GM19193 (cell line): Measurements from ENCODE around the gene FRA10AC1.

Experiments used
- POLR2A ChIP-seq: IDR thresholded peaks from 4 replicates; pipeline ENCODE4 v1.6.1; 2011; ENCODE audit not compliant: insufficient read depth, insufficient read length; ENCODE audit errors: extremely low read depth

Gene FRA10AC1

DNA sequence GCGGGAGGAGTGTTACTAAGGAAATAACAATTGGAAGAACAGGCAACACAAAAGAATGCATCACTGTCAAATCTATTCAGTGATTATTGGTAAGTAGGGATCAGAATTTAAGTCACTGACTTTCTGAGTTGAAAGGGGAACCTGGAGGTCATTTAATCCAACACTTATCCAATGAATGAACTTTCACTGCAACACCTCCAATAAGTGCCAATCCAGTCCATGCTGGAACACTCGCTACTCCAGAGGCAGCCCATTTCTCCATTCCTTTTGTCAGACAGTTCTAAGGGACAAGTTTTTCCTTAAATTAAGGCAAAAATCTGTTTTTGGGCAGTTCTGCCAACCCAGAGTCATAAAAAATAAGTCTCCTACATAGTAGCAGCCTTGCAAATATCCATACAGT lies 29.5 kb downstream of the FRA10AC1 start:
- no peak for TF ChIP-seq POLR2A

DNA sequence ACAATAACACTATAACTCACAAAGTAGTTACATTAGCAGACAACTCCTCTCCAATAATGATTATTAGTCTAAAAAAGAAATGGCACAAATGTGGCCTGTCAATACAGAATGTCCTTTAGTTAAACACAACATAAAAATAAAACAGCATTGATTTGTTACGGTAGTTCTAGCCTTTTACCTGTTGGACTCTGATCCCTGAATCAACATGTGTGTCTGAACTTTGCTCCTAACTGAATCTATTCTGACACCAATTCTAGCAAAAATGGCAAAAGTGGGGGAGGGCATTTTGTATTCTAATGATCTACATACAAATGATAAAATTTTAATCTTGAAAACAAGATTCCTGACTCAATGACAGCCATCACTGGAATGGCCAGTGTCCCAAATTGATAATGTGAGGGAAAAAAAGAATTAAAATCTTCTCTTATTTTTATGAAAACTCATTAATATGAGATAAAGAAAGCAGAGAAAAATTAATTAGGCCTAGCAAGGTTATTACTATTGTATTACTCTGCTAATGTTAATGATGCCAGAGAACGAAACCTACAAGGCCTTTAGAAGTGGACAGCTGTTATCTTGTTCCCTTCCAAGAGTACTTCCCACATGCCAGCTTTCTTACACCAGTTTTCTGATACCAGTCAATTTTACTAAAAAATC lies 30.2 kb downstream of the FRA10AC1 start:
- TF ChIP-seq POLR2A = no peak

DNA sequence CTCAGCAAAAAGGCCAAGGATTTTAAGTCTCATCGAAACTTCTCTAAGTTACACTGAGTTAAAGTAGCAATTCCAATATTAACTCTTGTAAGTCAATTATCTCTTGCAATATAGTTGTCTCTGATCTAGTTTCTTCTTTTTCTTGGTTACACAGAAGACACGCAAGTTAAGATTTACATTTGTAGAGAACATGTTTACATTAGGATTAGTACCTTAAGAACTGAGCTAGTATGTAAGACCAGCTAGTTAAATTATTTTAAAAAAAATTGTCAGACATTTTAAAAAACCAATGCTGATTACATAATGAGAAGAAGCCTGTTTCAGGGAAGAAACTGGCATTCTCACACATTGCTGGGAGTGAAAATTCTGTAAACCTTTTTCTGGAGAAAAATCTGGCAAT lies 31.4 kb downstream of the FRA10AC1 start:
- TF ChIP-seq POLR2A = no peak

DNA sequence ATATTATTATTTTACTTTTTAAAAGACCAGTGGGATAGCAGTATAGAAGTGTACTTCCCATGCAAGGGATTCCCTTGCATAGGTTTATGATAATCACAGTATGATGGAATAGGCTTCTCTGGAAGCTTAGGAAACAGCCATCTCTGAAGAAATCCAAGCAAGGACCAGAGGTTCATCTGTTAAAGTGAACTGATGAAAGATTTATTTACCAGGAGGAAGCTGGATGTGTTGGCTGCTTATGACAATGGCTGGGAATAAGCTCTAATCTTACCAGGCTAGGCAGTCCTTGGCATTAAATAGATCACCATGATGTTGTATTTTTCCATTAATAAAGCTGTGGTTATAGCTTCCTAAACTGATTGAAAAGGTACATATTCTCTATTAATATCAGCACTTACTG lies 32.0 kb downstream of the FRA10AC1 start:
- no peak for TF ChIP-seq POLR2A

DNA sequence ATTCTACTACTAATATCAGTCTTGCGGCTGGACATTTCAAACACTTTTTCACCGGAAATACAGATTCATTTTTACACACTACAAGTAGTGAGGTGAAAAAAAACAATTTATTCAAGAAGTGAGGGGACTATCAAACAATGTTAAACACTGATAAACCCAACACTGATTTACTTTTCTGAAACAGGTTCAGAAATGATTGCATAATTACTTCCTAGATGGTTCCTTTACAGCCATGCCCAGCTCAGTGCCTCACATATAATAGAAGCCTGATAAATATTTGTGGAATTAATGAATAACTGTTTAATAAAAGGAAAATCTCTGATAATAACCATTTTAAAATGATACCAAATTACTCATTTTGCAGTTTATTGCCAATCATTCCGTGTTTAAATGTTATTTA lies 34.6 kb downstream of the FRA10AC1 start:
- TF ChIP-seq POLR2A = no peak

DNA sequence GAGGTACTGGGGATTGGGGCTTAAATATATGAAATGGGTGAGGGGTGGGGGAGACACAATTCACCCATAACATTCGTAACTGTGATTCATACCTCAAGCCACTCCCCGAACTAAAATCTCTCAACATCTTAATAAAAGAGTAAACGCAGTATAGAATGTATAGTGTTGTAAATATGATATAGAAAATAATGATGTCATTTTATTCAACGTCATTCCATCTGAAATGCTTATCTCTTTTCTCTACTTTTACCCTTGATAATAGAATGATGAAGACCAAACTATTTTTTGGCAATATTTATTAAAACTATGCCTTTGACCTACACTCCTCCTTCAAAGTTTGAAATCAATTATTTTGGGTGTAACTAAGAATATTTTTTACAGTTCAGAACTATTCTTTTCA lies 36.4 kb downstream of the FRA10AC1 start:
- TF ChIP-seq POLR2A = no peak

DNA sequence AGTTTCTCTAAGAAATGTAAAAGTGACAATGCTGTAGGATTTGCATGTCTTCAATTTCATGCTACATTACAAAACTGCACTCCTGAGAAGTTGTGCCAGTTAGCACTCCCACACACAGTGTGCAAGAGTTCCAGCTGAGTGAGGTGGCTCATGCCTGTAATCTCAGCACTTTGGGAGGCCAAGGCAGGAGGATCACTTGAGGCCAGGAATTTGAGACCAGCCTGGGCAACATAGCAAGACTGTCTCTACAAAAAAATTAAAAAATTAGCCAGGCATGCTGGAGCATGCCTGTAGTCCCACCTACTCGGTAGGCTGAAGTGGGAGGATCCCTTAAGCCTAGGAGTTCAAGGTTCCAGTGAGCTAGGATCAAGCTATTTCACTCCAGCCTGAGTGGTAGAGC lies 44.6 kb downstream of the FRA10AC1 start:
- no peak for TF ChIP-seq POLR2A

DNA sequence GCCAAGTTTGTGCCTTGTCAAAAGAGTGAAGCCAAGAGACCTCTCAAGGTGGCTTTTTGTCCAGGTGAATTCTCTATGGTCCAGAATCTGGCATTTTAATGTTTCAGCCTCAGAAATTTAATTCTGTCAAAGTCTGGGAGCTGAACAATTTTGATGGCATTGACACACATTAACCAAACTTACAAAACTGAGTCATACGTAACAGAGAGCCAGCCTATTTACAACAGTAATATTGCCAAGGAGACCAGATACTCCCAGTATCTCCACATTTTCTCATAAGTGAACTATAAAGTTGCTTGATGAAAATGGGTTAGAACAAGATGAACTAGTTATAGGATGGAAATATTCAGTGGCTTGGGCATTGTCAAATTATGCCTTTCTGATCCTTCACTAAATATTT lies 46.2 kb downstream of the FRA10AC1 start:
- TF ChIP-seq POLR2A = no peak

DNA sequence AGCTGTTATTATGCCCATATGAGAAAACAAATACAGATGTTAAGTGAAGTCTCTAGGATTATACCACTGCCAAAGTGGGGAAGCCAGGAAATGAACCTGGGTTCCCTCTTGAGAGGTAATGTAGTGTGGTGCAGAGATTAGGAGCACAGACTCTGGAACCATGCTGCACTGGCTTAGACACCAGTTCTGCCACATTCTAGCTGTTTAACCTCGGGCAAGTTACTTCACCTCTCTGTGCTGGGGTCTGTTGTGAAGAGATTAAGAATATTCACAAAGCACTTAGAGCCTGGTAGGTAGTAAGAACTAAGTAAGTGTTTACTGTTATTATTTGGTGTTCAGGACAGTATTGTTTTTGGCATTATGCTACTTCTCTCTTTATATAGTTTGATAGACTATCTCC lies 48.2 kb downstream of the FRA10AC1 start:
- TF ChIP-seq POLR2A = no peak

DNA sequence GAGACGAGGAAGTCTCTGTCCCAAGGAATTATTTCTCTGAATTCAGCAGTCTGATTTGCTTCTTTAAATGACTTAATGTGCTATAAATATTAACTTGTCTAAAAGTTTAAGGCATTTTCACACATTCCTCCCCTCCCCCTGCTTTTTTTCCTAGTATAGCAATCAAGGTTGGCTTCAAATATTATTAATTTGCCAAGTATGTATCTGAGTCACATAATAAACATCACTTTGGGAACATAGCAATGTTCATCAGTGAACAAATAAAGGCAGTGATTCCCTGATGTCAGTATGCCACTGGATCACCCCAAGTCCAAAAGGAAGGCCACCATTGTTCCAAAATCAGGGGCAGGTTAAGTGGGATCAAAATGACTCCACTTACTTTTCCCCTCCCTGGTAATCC lies 49.5 kb downstream of the FRA10AC1 start:
- TF ChIP-seq POLR2A = no peak

DNA sequence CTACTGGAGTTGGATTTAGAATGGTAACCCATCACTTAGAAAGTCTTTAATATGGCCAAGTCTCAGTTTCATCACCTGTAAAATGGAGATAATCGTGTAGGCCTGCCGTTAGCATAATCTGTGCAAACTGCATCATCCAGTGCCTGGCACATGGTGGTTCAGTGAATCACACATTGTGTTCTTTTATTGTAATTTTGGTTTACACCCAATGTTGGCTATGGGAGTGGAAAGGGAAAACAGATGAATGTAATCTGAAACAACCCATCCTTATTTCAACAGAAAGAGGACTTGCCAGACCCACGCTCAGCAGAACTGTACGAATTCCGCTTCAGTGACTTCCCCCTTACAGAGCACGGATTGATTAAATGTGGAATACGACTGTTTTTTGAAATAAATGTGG lies 62.6 kb downstream of the FRA10AC1 start:
- no peak for TF ChIP-seq POLR2A

DNA sequence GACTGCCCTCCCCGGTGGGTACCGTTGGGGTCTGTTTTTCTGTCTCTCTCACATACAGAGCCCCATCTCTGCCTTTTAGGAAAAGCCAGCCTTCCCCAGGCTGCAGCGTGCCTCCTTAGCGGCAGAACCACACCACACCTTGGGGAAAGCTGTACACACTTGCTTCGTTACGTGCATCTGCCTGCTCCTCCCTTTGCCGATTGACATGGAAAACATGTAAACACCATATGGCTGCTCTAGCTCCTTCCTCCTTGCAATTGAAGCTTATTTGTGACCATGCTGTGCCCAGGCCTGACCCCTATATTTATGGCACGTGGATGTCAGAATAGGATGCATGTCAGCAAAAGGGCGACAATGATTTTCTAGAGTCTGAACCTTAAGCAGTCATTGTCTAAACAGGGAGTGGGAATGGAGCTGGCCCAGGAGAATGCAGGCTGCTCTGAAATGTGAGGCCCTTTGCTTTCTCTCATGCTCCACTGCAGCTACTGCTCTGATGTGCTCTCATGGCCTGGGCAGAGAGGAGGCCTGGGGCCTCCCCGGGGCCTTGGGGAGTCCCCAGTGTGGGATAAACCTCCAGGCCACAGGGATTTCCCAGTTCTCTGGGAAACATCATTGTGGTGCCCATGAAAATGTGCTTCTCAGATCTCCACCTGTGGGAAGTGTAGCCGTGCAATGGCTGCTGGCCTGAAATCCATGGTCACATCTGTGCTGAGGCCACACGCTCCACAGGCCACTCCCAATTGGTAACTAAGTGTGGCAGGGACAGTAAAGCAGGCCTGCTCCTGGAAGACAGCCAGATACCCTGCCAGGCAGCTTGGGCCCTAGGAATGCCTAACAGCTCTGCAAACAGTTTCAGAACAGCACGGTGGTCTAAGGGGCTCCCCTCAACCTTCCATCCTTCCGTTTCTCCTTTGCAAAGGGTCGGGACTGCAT lies 71.5 kb downstream of the FRA10AC1 start:
- TF ChIP-seq POLR2A = no peak

DNA sequence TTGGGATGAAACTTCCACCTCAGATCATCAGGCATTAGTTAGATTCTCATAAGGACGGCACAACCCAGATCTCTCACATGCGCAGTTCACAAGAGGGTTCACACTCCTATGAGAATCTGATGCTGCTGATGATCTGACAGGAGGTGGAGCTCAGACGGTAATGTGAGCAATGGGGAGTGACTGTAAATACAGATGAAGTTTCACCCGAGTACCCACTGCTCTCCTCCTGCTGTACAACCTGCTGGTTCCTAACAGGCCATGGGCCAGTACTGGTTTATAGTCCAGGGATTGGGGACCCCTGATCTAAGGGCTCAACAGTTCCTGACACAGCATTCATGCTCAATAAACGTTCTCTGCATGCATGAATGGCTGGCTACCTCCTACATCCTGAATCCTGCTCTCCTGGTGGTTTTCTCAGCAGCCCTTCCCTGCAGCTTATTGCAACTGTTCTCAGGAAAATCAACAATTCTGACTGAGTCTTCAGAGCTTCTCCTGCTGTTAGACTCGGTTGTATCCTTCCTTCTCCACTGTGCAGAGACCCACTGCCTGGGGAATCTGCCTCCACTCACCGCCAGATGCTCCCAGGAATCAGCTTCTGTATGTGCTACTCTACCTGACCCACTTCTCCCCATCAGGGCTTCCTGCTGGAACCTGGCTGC lies 72.6 kb downstream of the FRA10AC1 start:
- TF ChIP-seq POLR2A = no peak

DNA sequence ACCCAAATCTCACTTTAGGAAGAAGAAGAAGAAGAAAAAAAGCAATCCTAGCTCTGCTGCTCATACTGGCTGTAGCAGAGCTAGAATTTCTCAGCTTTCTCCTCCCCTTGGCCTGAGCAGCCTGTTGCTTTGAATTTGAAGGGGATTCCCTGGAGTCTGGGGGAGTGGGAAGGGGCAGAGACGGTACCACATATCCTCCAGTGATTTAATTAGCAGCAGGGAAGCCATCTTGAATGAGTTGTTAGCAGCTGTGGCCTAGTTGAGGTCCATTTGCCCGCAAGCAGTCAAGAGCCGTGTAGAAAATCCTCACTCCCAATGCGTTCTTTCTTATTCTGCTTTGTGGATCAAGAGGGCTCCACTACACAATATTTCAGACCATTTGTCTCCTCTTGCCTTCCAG lies 73.5 kb downstream of the FRA10AC1 start:
- TF ChIP-seq POLR2A = no peak

DNA sequence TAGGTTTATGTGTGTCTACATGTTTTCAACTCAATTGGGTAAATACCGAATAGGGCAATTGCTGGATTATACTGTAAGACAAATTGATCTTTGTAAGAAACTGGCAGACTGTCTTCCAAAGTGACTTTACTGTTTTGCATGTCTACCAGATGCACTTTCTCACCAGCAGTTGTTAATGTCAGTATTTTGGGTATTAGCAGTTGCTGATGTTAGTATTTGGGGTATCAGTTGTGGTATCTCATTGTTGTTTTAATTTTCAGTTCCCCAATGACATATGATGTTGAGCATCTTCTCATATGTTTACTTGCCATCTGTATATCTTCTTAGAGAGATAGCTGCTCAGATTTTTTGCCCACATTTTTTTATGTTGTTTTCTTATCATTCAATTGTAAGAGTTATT lies 79.5 kb downstream of the FRA10AC1 start:
- no peak for TF ChIP-seq POLR2A

DNA sequence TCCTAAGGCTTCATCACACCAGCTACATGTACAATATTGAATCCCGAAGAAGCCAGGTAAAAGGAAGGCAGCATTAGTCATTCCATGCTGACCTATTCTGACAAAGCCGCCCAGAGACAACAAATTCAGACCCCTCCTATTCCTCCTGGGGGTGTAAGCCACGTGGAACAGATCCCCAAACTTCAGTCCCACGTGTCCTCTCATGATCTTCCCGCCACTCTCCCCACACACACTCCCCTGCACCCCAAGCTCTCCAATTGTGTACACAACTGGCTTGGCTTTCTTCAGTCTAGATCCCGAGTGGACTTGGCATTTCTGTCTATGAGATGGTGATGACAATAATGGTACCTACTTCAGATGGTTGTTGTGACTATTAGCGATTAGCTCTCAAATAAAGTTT lies 81.5 kb downstream of the FRA10AC1 start:
- no peak for TF ChIP-seq POLR2A
